ENCODE results near the gene SH3D19.

GRCh38 chr4:151114986-151115385 is 210.4 kb downstream of the SH3D19 start:
- TF ChIP-seq EZH2 (IDR thresholded peaks at IDR 0.05; ENCODE audit: borderline replicate concordance) (no peak), CTCF (IDR thresholded peaks at IDR 0.05; ENCODE audit: poor library complexity) (no peak), EZH2phosphoT487 (IDR thresholded peaks at IDR 0.05; ENCODE audit: low read depth, severe bottlenecking, unreplicated experiment) (no peak)

Data from hepatocyte (in vitro differentiated cells).